Superior temporal gyrus (tissue), 1 donor: ENCODE measurements around the gene EXOC4.

Source experiments
- DNase-seq: peaks from one replicate; pipeline ENCODE4 v3.0.0-alpha.2; 2016; ENCODE audit errors: extremely low spot score

Gene EXOC4

GRCh38 chr7:133536450-133536849, 283.6 kb downstream of the EXOC4 start:
- no peak for DNase-seq

GRCh38 chr7:133539016-133539415, 286.1 kb downstream of the EXOC4 start:
- no peak for DNase-seq

- DNase-seq: no peak
Measured at GRCh38 chr7:133540096-133540860, 287.4 kb downstream of the EXOC4 start.

- DNase-seq: no peak
Measured at GRCh38 chr7:133542209-133542780, 289.4 kb downstream of the EXOC4 start.

- no peak for DNase-seq
Measured at GRCh38 chr7:133543657-133544056, 290.8 kb downstream of the EXOC4 start.

GRCh38 chr7:133545618-133546017, 292.7 kb downstream of the EXOC4 start:
- no peak for DNase-seq

- no peak for DNase-seq
Measured at GRCh38 chr7:133547981-133548380, 295.1 kb downstream of the EXOC4 start.

- no peak for DNase-seq
Measured at GRCh38 chr7:133549633-133550032, 296.8 kb downstream of the EXOC4 start.

- no peak for DNase-seq
Measured at GRCh38 chr7:133550145-133550544, 297.3 kb downstream of the EXOC4 start.

DNA sequence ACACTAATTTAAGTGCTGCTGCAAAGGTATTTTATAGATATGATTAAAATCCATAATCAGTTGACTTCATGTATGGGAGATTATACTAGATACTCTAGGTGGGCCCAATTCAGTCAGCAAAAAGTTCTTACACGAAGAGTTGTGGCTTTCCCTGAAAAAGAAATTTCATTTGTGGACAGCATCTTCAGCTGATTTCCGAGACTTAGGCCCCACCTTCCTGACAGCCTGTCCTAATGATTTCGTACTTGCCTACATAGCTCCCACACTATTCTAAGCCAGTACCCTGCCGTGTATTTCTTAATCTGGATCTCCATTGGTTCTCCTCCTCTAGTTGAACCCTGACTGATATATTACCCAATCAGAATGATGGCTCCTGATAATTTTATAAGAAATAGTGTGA, 297.9 kb downstream of the EXOC4 start:
- no peak for DNase-seq

DNA sequence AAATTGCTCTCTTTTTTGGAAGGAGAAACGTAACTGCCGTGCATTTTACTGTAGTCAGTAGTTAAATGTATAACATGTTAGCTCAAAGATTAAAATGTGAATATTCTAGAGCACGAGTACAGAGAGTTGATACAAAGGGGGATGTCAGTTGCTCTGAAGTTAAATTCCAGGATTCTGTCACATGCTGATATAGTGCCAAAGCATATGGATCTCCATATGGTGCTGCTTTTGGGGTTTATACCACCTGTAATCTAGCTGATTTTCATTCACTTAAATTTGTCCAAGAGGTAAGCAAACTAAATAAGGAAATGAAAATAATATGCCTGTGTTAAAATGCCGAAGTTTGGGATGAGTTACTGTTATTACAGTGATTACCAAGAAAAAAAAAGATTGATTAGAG, 298.6 kb downstream of the EXOC4 start:
- no peak for DNase-seq

- DNase-seq: no peak
Measured at GRCh38 chr7:133552079-133552478, 299.2 kb downstream of the EXOC4 start.

- no peak for DNase-seq
Measured at GRCh38 chr7:133554330-133554729, 301.5 kb downstream of the EXOC4 start.

DNA sequence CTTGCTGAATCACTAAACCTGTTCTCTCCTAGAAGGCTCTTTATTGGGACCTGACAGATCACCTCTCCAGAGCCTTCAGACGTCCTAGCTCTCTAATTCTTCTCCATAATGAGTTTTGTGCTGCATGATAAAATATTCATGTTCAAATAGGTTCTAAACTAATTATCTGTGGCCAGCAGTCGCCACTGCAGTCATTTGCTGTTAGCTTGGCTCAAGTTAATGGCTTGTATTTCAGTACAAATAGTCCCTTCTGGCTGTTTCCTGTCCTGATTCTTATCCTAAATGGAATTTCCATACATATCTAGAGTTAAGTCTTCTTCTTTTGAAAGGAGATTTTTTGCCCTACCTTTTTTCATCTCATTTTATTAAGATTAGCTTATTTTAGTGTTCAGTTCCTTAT, 303.2 kb downstream of the EXOC4 start:
- no peak for DNase-seq

GRCh38 chr7:133556553-133556952, 303.7 kb downstream of the EXOC4 start:
- DNase-seq: no peak

DNA sequence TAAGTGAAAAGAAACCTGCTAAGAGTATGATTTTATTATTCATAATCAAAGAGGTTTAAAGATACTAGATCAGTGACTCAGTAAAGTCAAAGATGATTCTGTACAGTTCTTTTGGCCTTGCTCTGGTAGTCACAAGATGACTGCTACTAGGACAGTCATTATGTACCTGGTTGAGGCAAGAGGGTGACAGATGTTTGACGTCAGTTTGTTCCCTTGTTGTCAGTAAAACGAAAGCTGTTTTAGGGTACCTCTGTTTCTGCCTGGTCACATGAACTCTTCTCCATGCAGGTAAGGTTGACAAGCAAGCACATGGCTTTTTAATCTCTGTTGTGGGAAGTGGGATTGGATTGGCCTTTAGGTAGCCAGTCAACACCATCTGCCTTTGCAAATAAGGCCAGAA, 308.0 kb downstream of the EXOC4 start:
- no peak for DNase-seq

DNA sequence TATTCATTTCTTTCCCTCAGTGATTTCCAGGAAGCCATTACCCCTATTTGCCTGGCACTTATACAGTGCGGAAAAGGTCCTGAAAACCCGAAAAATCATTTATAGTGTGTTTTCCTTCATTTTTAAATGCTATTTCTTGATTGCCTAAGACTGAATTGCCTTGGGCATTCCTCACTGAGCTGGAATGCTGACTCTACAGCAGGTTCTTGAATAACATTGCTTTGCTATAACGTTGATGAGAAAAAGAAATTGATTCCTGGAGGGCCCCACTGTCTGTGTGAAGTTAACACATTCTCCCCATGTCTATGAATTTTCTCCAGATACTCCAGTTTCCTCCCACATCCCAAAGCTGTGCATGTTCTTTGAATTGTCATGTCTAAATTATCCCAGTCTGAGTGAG, 308.5 kb downstream of the EXOC4 start:
- no peak for DNase-seq

- DNase-seq: no peak
Measured at GRCh38 chr7:133562621-133563020, 309.7 kb downstream of the EXOC4 start.

DNA sequence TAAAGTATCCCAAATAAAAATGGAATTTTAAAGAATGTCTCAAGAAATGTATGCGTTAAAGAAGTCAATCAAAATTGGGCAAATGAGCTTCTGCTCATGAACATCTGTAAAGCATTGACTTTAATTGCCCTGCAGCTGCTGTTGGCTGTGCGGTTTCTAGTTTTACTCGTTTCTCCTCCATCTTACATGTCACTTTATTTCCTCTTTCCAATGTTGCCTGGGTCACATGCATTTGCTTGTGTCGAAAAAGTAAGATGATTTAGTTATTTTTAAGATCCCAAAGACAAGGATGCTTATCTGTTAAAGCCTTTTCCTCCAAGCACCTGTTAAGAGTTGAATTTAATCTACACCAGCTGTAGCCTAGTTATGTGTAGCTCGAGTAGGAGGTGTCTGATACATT, 310.4 kb downstream of the EXOC4 start:
- no peak for DNase-seq

GRCh38 chr7:133564484-133564883, 311.6 kb downstream of the EXOC4 start:
- DNase-seq: no peak

GRCh38 chr7:133568544-133568943, 315.7 kb downstream of the EXOC4 start:
- no peak for DNase-seq

DNA sequence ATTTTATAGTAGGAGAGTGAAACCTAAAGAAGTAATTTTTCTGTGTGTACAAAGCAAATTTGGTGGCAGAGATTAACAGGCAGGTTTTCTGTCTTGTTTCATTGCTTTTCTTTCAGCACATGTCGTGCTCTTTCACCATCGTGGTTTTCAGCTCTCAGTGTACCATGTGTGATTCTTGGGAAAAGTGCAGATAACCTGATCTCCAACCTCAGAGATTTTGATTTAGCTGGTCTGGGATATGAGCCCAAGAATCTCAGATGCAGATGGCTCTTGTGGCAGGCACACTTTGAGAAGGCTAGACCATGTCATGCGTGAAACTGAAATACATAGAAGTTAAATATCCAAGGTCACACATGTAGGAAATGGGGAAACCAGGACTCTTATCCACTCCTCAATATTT, 317.4 kb downstream of the EXOC4 start:
- no peak for DNase-seq

DNA sequence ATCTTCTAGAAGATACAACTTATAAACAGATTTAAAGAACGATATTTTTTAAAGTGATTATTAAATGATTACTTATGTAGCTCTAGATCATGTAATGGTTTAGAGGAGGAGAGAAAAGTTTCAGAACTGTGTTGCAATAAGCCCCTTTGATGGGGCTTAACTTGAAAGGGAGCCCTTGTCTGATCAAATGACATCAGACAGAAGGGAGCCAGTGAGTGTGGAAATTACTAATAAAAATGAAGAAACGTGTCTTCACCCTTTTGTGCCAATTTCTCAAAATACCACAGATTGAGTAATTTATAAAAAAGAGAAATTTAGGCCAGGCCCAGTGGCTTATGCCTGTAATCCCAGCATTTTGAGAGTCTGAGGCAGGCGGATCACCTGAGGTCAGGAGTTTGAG, 318.2 kb downstream of the EXOC4 start:
- DNase-seq: no peak

DNA sequence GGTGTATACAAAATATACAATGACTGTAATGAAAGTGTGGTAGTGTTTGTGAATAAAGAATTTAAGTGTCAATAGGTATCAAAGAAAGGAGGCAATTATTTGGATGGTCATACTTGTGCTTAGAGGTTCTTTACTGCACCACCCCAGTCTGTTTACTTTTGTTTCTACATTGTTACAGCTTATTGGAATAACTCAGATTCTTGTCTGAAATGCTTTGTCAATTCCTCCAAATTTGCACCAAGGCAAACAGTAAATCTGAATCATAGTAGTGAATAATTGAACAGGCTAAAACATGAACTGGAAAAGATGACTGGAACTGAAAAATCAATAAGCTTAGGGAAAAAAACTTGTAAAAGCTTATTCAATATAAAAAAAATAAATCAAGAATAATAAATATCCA, 319.2 kb downstream of the EXOC4 start:
- no peak for DNase-seq
